ENCODE measurements around the gene MED31.
"Not testable (repeated sequence)": the region's sequence is repeated elsewhere in the genome, so short reads cannot be mapped to it uniquely, and the experiment has no call there.

MED31 gene

DNA sequence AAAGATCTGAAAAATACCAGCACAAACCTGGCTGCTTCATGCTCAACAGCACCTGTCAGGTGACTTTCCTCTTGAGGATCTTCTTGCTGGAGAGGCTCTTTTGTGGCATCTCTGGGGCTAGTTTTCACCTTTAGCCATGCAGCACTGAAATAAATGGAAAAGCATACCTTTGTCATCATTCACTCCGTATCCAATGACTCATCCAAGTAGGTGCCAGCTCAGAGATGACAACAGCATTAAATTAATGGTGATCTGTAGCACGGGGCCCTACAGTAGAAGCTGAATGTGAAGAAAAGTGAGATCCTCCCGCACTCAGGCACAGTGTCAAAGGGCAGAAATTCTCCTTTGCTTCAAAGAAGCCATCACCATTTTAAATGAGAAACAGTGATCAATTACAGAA is 43.1 kb downstream of the MED31 start:
- no peak for DNase-seq

GRCh38 chr17:6605142-6605541 is 46.3 kb downstream of the MED31 start:
- no peak for DNase-seq

GRCh38 chr17:6603744-6604325 is 47.6 kb downstream of the MED31 start:
- no peak for DNase-seq

DNA sequence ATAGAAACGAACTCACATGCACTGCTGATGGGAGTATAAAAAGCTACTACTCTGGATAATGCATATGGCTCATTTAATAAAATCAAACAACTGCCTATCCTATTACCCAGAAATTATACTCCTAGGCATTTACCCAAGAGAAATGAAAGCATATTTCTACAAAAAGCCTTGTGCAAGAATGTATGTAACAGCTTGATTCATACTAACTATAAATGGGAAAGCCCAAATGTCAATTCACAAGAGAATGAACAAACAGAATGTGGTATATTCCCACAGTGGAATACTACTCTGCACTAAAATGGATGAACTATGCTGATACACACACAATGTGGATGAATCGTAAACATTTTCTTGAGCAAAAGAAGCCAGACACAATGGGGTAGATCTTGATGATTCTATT is 49.3 kb downstream of the MED31 start:
- no peak for DNase-seq

DNA sequence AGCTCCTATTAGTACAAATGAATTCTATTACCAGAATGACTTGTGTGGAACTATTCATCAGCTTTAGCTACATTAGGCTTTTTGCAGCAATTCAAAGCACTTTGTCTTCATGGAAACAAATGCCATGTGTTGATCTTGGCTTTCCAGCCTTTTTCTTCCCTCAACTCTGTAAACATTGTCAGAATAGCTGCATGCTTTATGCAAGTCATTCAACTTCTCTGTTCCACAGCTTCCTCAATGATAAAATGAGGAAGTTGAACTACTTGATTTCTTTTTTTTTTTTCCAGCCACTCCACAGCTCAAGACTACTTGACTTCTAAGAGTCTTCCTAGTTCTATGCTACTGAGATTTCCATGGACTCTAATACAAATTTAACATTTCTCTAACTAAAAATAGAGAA is 52.0 kb downstream of the MED31 start:
- peak; percentile 21 to 55 for DNase-seq

GRCh38 chr17:6597727-6598126 is 53.7 kb downstream of the MED31 start:
- no peak for DNase-seq

DNA sequence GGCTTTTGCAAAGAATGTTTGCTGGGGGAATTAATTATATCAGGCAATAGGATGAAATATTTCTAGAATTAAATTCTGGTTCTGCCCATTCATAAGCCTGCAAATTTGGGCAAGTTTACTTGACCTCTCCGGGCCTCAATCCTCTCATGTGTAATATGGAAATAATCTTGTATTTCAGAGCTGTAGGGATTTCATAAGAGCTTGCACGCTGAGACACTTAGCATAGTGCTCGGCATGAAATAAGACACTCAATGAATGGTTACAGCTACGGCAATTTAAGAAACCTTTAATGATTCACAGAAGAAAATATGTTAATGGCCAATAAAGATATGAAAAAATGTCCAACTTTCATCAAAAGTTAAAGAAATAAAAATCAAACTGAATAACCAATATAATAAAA is 54.5 kb downstream of the MED31 start:
- DNase-seq: no peak

DNA sequence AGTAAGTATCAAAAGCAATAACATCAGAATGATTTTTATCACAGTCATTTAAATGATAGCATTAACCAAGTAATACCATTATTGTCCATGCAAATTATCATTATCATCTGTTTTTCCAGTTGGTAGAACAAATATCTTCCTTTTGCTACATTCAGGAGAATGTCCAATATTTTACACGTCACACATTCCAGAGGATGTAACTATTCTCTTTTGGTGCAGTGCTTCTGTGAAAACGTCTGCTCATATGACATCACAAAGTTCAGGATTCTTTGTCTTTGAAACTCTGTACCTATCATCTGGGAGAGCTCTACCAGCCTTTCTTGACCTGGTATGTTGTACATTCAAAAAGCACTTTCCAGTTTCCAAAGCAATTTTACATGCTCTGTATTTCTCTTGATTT is 54.9 kb downstream of the MED31 start:
- DNase-seq: no peak

DNA sequence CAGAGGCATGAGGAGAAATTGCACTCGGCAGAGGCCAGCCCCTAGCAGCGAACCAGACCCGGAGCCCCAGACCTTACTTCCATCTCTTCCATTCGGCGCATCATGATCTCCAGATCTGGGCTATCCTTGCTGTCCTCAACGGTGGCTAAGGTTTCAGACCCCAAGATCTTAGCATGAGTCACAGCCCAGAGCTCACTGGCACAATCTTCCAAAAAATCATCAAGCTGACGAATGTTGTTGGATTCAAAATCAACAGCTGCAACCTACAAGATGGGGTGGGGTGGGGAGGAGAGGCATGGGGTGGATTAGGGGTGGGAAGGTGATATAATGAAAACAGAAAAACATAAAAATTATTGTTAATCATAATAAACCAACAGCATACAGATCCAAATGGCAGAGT is 55.3 kb downstream of the MED31 start:
- DNase-seq: no peak

- DNase-seq: not testable (repeated sequence)
Measured at GRCh38 chr17:6593371-6593770, 58.0 kb downstream of the MED31 start.

All from AML-193 (cell line).